GM18861 (cell line): ENCODE measurements around the gene PRXL2A.
"Not testable (repeated sequence)": the region's sequence is repeated elsewhere in the genome, so short reads cannot be mapped to it uniquely, and the experiment has no call there.

ENCODE experiments used
- ATAC-seq: cut with Tn5 transposase; IDR thresholded peaks from one replicate; pipeline ENCODE4 v1.9.1; 2021; ENCODE audit not compliant: unreplicated experiment

The PRXL2A gene

DNA sequence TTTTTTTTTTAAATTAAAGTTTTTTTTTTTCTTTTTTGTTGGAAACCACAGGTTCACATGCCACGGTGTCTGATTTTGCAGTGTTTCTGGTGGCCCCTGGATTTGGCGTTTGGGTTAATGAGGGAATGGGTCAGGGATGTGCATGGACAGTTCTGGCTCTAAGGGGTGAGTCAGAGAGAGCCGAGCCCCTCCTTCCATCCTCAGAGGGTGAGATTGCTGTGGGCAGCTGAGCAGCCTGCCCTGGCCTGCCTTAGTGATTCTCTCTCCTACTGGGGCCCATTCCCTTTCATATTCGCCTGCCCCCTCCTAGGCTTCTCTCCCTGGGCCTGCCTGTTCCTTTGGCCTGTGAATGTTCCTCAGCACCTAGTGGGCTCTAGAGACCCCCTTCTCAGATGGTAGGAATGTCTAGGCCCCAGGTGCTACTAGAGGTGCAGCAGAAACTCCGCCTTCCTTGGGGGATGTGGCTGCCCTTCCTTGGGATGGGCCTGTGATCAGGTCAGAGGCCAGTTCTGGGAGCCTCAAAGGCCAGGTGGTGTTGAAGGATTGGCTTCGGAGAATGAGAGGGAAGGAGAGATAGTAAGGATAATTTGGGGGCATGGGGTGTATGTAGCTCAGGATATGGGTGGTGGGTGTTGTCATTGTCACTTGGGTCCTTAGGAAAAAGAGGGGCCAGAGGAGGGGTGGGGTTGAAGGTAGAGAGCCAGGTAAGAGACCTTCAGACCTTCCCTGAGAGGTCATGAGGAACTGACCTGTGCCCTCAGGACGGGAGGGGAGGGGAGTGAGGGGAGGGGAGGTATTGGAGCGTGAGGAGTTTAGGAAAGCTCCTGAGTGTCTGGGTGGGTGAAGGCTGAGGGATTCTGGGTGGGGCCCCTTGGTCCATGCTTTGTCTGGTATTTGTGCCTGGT, 65.6 kb downstream of the PRXL2A start:
- no peak for ATAC-seq

DNA sequence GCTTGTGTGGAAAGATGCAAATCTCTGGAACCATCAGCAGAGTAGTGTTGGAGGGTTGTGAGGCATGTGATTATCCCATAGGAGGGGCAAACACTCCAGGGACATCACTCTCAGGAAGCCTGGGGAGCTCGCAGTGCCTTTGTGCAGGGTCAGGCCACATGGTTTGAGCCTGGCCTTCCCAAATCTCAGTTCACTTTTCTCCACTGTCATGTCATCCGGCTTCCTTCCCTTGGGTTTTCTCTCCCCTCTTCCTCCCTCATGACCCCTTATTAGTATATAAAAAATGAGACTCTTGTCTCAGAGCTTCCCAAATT, 66.2 kb downstream of the PRXL2A start:
- ATAC-seq: no peak

DNA sequence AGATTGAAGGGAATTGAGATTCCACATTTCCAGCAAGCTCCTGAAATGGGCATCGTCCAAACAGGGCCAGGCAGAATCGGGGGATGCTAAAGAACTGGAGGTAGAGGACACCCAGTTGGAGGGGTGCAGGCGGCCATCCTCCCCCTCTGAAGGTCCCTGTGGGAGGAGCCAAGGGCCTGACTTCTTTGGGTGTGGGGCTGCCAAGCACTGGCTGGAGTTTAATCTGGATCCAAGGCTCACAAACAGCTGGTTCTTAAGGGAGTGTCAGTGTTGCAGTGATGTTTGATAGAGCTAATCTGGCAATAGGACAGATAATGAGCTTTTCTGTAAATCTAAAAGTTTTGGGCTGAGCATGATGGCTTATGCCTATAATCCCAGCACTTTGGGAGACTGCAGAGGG, 66.6 kb downstream of the PRXL2A start:
- ATAC-seq: no peak

DNA sequence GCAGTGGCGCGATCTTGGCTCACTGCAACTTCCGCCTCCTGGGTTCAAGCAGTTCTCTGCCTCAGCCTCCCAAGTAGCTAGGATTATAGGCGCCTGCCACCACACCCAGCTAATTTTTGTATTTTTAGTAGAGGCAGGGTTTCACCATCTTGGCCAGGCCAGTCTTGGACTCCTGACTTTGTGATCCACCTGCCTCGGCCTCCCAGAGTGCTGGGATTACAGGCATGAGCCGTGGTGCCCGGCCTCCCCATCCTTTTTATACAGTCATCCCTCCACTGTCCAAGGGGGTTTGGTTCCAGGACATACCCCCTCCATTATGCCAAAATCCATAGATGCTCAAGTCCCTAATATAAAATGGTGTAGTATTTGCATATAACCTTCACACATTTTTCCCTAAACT, 67.3 kb downstream of the PRXL2A start:
- ATAC-seq: not testable (repeated sequence)

DNA sequence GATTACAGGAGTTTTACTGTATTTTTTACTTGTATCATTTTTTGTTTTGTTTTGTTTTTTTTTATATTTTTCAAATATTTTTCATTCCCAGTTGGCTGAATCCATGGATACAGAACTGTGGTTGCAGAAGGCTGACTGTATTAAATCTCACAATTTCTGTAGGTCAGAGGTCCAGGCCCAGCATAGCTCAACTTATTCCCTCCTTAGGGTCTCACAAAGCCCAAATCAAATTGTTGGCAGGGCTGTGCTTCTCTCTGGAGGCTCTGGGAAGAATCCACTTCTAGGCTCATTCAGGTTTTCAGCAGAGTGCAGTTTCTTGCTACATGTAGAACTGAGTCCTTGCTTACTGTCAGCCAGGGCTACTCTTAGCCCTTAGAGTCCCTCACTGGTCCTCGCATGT, 68.3 kb downstream of the PRXL2A start:
- no peak for ATAC-seq

DNA sequence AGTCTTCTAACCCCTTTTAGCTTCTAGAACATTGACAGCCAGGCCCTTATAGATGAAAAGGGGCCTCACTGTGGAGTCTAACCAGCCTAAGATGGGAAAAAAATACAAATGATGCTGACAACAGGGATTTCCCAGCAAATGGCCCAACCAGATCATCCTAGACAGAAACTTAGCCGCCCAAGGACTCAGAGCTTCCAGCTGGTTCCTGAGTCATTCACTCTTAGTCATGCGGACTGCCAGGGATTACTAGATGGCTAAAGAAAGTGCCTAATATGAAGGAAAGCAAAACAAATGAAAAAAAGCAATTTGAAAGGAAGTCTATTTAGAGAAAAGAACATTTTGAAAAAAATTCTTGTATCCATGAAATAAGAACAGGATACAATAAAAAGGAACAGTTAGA, 69.5 kb downstream of the PRXL2A start:
- no peak for ATAC-seq

DNA sequence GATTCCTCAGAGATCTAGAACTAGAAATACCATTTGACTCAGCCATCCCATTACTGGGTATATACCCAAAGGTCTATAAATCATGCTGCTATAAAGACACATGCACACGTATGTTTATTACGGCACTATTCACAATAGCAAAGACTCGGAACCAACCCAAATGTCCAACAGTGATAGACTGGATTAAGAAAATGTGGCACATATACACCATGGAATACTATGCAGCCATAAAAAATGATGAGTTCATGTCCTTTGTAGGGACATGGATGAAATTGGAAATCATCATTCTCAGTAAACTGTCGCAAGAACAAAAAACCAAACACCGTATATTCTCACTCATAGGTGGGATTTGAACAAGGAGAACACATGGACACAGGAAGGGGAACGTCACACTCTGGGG, 72.0 kb downstream of the PRXL2A start:
- ATAC-seq: not testable (repeated sequence)

DNA sequence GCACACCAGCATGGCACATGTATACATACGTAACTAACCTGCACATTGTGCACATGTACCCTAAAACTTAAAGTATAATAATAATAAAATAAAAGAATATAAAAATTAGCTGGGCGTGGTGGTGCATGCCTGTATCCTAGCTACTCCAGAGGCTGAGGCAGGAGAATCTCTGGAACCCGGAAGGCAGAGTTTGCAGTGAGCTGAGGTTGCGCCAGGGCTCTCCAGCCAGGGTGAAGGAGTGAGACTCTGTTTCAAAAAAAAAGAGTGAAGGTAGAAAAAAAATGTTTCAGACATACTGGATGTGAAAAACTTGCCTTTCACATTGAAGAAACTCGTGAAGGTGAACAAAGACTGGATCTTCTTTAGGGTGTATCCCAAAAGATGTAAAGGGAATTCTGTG, 72.5 kb downstream of the PRXL2A start:
- ATAC-seq: no peak

DNA sequence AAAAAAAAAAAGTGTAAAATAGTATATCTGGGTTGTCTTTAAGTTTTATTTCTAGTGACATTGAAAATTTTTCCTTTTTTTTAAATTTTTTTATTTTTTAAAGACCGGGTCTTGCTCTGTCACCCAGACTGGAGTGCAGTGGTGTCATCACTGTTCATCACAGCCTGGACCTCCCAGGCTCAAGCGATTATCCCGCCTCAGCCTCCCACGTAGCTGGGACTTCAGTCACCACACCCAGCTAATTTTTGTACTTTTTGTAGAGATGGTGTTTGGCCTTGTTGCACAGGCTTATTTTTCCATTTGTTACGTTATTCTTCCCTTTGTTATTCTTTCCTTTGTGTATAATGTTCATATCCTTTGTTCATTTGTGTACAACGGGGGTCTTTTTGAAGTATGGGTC, 75.9 kb downstream of the PRXL2A start:
- ATAC-seq: no peak

DNA sequence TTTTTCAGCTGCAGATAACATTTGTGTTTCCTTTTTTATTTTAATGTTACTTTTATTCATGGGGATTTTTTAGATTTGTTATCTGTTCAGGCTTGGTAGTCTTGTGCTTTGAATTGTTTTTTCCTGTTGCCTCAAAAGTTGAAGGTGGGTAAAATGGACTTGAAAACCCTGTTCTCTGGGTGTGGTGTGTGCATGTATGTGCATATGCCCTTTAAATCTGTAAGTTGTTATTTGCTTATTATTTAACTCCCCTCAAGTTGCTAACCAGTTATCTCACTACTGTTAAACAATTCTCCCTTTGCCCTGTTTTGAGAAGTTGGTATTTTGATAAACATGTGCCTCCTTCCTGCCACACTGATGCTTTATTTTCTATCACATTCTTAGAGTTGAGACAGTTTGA, 76.3 kb downstream of the PRXL2A start:
- no peak for ATAC-seq

DNA sequence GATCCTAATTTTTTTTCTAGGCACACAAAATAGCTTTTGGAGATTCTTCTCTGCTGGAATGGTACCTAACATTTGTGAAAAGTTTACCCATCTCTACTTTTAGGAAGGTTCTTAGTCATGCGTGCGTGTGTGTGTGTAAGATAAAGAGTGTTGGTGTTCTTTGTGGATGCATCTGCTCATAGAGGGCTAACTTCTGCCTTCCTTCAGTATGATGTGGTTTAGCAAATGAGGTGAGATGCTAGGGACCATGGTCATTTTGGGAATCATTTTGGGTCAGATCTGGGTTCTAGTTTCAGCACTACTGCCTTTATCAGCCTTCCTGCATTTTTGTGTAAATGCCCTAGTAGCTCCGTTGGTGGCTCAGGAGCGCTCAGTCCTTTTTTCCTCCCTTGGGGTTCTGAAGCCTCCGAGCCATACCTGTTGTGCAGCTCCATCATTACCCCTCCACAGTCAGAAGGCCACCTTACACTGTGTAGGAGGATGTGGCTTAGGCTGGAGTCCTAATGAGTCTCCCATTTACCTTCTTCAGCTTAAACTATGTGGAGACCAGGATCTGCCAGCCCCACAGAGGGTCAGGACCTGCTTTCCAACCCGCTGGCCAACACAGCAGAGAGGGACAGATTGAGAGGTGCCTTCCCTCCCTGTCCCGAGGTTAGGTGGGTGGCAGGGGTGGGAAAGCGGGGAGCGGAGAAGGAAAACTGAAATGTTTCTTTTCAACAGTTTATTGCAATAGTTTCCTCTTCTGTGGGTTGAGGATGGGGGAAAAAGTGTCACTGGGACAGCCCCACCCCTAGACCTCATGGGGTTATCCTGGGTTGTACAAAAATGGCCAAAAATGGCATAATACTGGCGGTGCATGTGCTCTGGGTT, 77.0 kb downstream of the PRXL2A start:
- ATAC-seq: no peak

DNA sequence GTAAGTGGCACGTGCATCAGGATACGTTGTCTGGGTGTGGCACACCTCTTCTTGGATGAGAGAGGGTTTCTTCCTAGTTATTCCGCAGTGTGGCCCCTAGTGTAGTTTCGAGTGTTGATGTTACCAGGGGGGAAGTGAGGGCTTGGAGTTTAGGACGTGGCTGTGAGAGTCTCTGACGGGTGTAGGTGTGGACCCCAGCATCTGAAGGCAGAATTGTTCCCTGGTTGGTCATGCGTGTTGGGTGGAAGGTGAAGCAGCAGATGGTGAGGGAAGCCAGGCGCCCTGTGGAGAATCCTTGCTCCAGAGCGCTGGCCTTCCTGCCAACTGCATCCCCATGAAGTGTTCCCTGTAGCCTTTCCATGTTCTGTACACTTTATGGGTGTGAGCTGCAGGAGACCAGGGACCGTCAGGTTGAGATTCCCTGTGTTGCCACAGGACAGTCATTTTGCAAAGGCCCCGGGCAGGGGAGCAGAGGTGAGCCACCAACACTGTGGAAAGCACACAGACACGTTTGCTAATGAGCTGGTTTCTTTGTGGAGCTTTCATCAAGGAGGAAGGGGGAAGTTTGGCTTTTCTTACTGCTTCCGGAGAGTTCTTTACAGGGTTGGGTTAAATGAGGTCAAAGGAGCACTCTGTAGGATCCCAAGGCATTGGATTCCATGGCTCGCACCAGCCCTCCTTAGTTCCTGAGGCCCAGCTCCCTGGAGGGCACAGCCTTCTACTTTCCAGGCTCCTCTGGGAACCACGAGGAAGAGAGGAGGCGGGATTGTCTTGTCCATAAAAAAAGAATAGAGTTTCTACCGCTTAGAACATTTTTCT, 77.8 kb downstream of the PRXL2A start:
- ATAC-seq: no peak
